ENCODE data around the gene CCDC184.
"Not testable (repeated sequence)": the region's sequence is repeated elsewhere in the genome, so short reads cannot be mapped to it uniquely, and the experiment has no call there.

CCDC184 gene

GRCh38 chr12:48219631-48220030 lies 36.2 kb downstream of the CCDC184 start:
- no peaks in the 10 kb centered on the region for H3K4me1 Mint-ChIP-seq
- no peaks in the 10 kb centered on the region for H3K9me3 Mint-ChIP-seq
- H3K27ac Mint-ChIP-seq: no peak overlapping the region
- H3K36me3 Mint-ChIP-seq: no peaks in the 10 kb centered on the region
- peaks cover 6% of the 10 kb centered on the region for H3K27me3 Mint-ChIP-seq
- no peak overlapping the region for H3K4me3 Mint-ChIP-seq

GRCh38 chr12:48220701-48221100 lies 37.3 kb downstream of the CCDC184 start:
- Mint-ChIP-seq H3K36me3 (no peaks in the 10 kb centered on the region), H3K4me3 (no peak overlapping the region), H3K27me3 (peaks cover 6% of the 10 kb centered on the region), H3K4me1 (no peaks in the 10 kb centered on the region), H3K9me3 (no peaks in the 10 kb centered on the region), H3K27ac (no peak overlapping the region)

- Mint-ChIP-seq H3K27me3 (peaks cover 11% of the 10 kb centered on the region), H3K4me1 (no peaks in the 10 kb centered on the region), H3K27ac (no peak overlapping the region), H3K9me3 (peaks cover 6% of the 10 kb centered on the region), H3K36me3 (no peaks in the 10 kb centered on the region), H3K4me3 (no peak overlapping the region)
Observed at GRCh38 chr12:48221645-48222044, 38.2 kb downstream of the CCDC184 start.

GRCh38 chr12:48224533-48224932 lies 41.1 kb downstream of the CCDC184 start:
- Mint-ChIP-seq H3K27me3 (peaks cover 13% of the 10 kb centered on the region), H3K9me3 (peaks cover 14% of the 10 kb centered on the region)
- H3K27ac Mint-ChIP-seq, H3K4me1 Mint-ChIP-seq, H3K4me3 Mint-ChIP-seq, H3K36me3 Mint-ChIP-seq: not testable (repeated sequence)

GRCh38 chr12:48231169-48231958 lies 47.9 kb downstream of the CCDC184 start:
- H3K36me3 Mint-ChIP-seq, H3K27ac Mint-ChIP-seq, H3K4me1 Mint-ChIP-seq, H3K4me3 Mint-ChIP-seq, H3K27me3 Mint-ChIP-seq: not testable (repeated sequence)
- H3K9me3 Mint-ChIP-seq: peaks cover 10% of the 10 kb centered on the region

Measured in activated naive CD4-positive, alpha-beta T cell treated with anti-CD3 and anti-CD28 coated beads, Interleukin-2, amount 50 U/mL, for 24 hours (primary cell).